CD14-positive monocyte (primary cell): ENCODE results near the gene LAMC3. TPM values are rescaled to one million over a fixed set of nuclear protein-coding genes. Genes with fewer than 3 reads are reported as not detected.

Experiments
- DNase-seq, 3 donors: peaks; one replicate each; pipeline ENCODE4 v3.0.0-alpha.2; 2011 to 2022
- H2AFZ ChIP-seq: 2 replicates; pipeline ENCODE4 v1.6.0; 2012; ENCODE audit warnings: mild to moderate bottlenecking, low read depth, low read length, inconsistent platforms; ENCODE audit not compliant: insufficient read depth, poor library complexity, severe bottlenecking
- H3K27ac ChIP-seq, 2 donors: 1 replicate in 1 of 2; 2 replicates in 1 of 2; pipeline ENCODE4 v1.5.1; 2012 to 2013; ENCODE audit warnings: low read length in 2 of 2, control low read depth in 1 of 2, inconsistent platforms in 1 of 2, low read depth in 1 of 2, mild to moderate bottlenecking in 1 of 2
- H3K27me3 ChIP-seq, 2 donors: one replicate each; pipeline versions ENCODE4 v1.6.0 to v1.6.1; 2011 to 2013; ENCODE audit warnings: low read length in 2 of 2; ENCODE audit not compliant: control insufficient read depth in 2 of 2, insufficient read depth in 2 of 2
- H3K36me3 ChIP-seq, 2 donors: replicated peaks in 1 of 2; 1 replicate in 1 of 2; 2 replicates in 1 of 2; pipeline versions ENCODE4 v1.5.1 to v1.6.1; 2012 to 2013; ENCODE audit warnings: low read length in 2 of 2, control low read depth in 1 of 2, inconsistent platforms in 1 of 2, mild to moderate bottlenecking in 1 of 2; ENCODE audit not compliant: insufficient read depth in 2 of 2, control insufficient read depth in 1 of 2
- H3K4me1 ChIP-seq, 2 donors: 1 replicate in 1 of 2; 2 replicates in 1 of 2; pipeline versions ENCODE4 v1.5.1 to v1.6.1; 2012 to 2013; ENCODE audit warnings: low read length in 2 of 2, control low read depth in 1 of 2, inconsistent platforms in 1 of 2, mild to moderate bottlenecking in 1 of 2, moderate library complexity in 1 of 2; ENCODE audit not compliant: insufficient read depth in 2 of 2, control insufficient read depth in 1 of 2
- H3K4me2 ChIP-seq: replicated peaks from 2 replicates; pipeline ENCODE3; 2012; ENCODE audit warnings: low read length, moderate library complexity, mild to moderate bottlenecking; ENCODE audit not compliant: poor library complexity, severe bottlenecking; ENCODE audit errors: extremely low read depth
- H3K4me3 ChIP-seq, 3 experiments: fragments of 200-600 bp in 1 of 3; sonication (generic) in 1 of 3; replicated peaks in 1 of 3; 1 replicate in 2 of 3; 2 replicates in 1 of 3; pipeline ENCODE4 v1.5.1; 2011 to 2013; ENCODE audit warnings: low read length in 3 of 3, mild to moderate bottlenecking in 3 of 3, control low read depth in 2 of 3, low read depth in 2 of 3, inconsistent platforms in 1 of 3, moderate library complexity in 1 of 3
- H3K79me2 ChIP-seq: 2 replicates; pipeline ENCODE4 v1.6.0; 2012; ENCODE audit warnings: mild to moderate bottlenecking, control low read depth, inconsistent platforms, low read length, moderate library complexity; ENCODE audit not compliant: insufficient read depth
- H3K9ac ChIP-seq: 2 replicates; pipeline ENCODE4 v1.6.0; 2017; ENCODE audit warnings: low read length, mild to moderate bottlenecking; ENCODE audit not compliant: insufficient read depth, poor library complexity, severe bottlenecking
- H3K9me3 ChIP-seq, 2 donors: replicated peaks in 1 of 2; 1 replicate in 1 of 2; 2 replicates in 1 of 2; pipeline versions ENCODE4 v1.5.1 to v1.6.1; 2012 to 2013; ENCODE audit warnings: low read length in 2 of 2, control low read depth in 1 of 2; ENCODE audit not compliant: control insufficient read depth in 1 of 2, insufficient read depth in 1 of 2
- H4K20me1 ChIP-seq: 2 replicates; pipeline ENCODE4 v1.6.0; 2012; ENCODE audit warnings: mild to moderate bottlenecking, low read length, control low read depth, moderate library complexity; ENCODE audit not compliant: insufficient read depth
- H3K27ac Mint-ChIP-seq, 7 donors: one replicate each; pipeline ENCODE4 v1.8.0; 2020; ENCODE audit warnings: mild to moderate bottlenecking in 7 of 7, mixed read lengths in 7 of 7, moderate library complexity in 6 of 7, inconsistent platforms in 2 of 7
- H3K27me3 Mint-ChIP-seq, 3 donors: one replicate each; pipeline ENCODE4 v1.8.0; 2021 to 2022; ENCODE audit warnings: low read depth in 3 of 3, mild to moderate bottlenecking in 3 of 3, mixed read lengths in 3 of 3, moderate library complexity in 3 of 3, inconsistent platforms in 1 of 3
- H3K36me3 Mint-ChIP-seq, 2 donors: one replicate each; pipeline ENCODE4 v1.8.0; 2020; ENCODE audit warnings: mixed read lengths in 2 of 2, inconsistent platforms in 1 of 2, mild to moderate bottlenecking in 1 of 2
- H3K4me1 Mint-ChIP-seq: one replicate; pipeline ENCODE4 v1.8.0; 2020; ENCODE audit warnings: mild to moderate bottlenecking, mixed read lengths
- H3K4me3 Mint-ChIP-seq, 2 donors: one replicate each; pipeline ENCODE4 v1.8.0; 2020; ENCODE audit warnings: mild to moderate bottlenecking in 2 of 2, mixed read lengths in 2 of 2, moderate library complexity in 1 of 2
- H3K9me3 Mint-ChIP-seq, 7 donors: one replicate each; pipeline ENCODE4 v1.8.0; 2020 to 2022; ENCODE audit warnings: mixed read lengths in 7 of 7, mild to moderate bottlenecking in 6 of 7, moderate library complexity in 6 of 7, inconsistent platforms in 2 of 7
- CTCF ChIP-seq: fragments of 200-600 bp; IDR thresholded peaks from one replicate; pipeline ENCODE4 v1.8.0; 2022; ENCODE audit warnings: antibody characterized with exemption, mild to moderate bottlenecking
- WGBS: methylation state at CpG from one replicate; pipeline ENCODE4 v1.1.5; 2013; ENCODE audit warnings: missing lambda C conversion rate; ENCODE audit not compliant: insufficient coverage; 5-methylcytosine and 5-hydroxymethylcytosine counted together
- intact Hi-C, 2 donors: fragments of 100-400 bp; cut with micrococcal nuclease; formaldehyde crosslinking; loops; one replicate each; pipeline versions ENCODE4 v1.15.0 to v1.15.1; 2023
- polyA plus RNA-seq, 3 donors: library from polyadenylated mRNA; depleted of rRNA in 1 of 3; unstranded in 2 of 3; stranded (reverse) in 1 of 3; fragments of 300-500 nt in 2 of 3; fragments of >200 nt in 1 of 3; fragmentation: Illumina TruSeq in 2 of 3; gene quantifications; 1 replicate in 2 of 3; 2 replicates in 1 of 3; pipeline ENCODE4 v1.2.3, GENCODE V29; 2012 to 2021

The LAMC3 gene
- polyA plus RNA-seq, 3 donors = 0.19 TPM; not detected in 2

- no peaks in the 10 kb centered on the region for H3K79me2 ChIP-seq
- intact Hi-C loops = no loop called here
- no peak overlapping the region for H3K27ac ChIP-seq
- peaks cover 0 to 7% (median 0%) of the 10 kb centered on the region in 7 donors for H3K9me3 Mint-ChIP-seq
- no peak overlapping the region for H3K4me3 Mint-ChIP-seq
- no CpG with 5 or more reads among the region's 4 CpGs for WGBS
- no peaks in the 10 kb centered on the region for H4K20me1 ChIP-seq
- no peak overlapping the region for H2AFZ ChIP-seq
- no peaks in the 10 kb centered on the region for H3K9me3 ChIP-seq
- no peak overlapping the region for H3K27ac Mint-ChIP-seq
- H3K36me3 ChIP-seq = no peaks in the 10 kb centered on the region
- H3K4me3 ChIP-seq = no peak overlapping the region
- peaks cover 10 to 29% of the 10 kb centered on the region in 2 donors for H3K27me3 ChIP-seq
- H3K36me3 Mint-ChIP-seq = no peaks in the 10 kb centered on the region
- no peak overlapping the region for H3K4me2 ChIP-seq
- H3K4me1 ChIP-seq = peaks cover 0 to 7% of the 10 kb centered on the region in 2 donors
- no peak for TF ChIP-seq CTCF
- no peak for DNase-seq
- H3K9ac ChIP-seq = no peak overlapping the region
- H3K4me1 Mint-ChIP-seq = peaks cover 5% of the 10 kb centered on the region
- peaks cover 32 to 52% (median 35%) of the 10 kb centered on the region in 3 donors for H3K27me3 Mint-ChIP-seq
These were observed 2.4 kb upstream of the LAMC3 start for GRCh38 chr9:131006601-131007000.

- Mint-ChIP-seq H3K27me3 (peaks cover 34 to 51% (median 35%) of the 10 kb centered on the region in 3 donors), H3K9me3 (peaks cover 0 to 7% (median 2%) of the 10 kb centered on the region in 7 donors), H3K27ac (no peak overlapping the region), H3K4me1 (peaks cover 5% of the 10 kb centered on the region), H3K4me3 (peak overlapping the region in 1 of 2 donors; percentile 80), H3K36me3 (no peaks in the 10 kb centered on the region)
- H2AFZ ChIP-seq = no peak overlapping the region
- H3K4me2 ChIP-seq = no peak overlapping the region
- H3K4me1 ChIP-seq = peaks cover 0 to 7% of the 10 kb centered on the region in 2 donors
- no peak for TF ChIP-seq CTCF
- H3K9me3 ChIP-seq = no peaks in the 10 kb centered on the region
- no peak for DNase-seq
- no peaks in the 10 kb centered on the region for H3K79me2 ChIP-seq
- H3K27me3 ChIP-seq = peaks cover 10 to 29% of the 10 kb centered on the region in 2 donors
- no peaks in the 10 kb centered on the region for H3K36me3 ChIP-seq
- 90% methylated on average over 4 of the region's 11 CpGs for WGBS
- H3K4me3 ChIP-seq = no peak overlapping the region
- H4K20me1 ChIP-seq = no peaks in the 10 kb centered on the region
- intact Hi-C loops = no loop called here
- no peak overlapping the region for H3K9ac ChIP-seq
- no peak overlapping the region for H3K27ac ChIP-seq
These were observed 888 bp upstream of the LAMC3 start for GRCh38 chr9:131008086-131008485.
